Activated CD4-positive, CD25-positive, alpha-beta regulatory T cell treated with anti-CD3 and anti-CD28 coated beads, Interleukin-2, amount 50 U/mL, for 16 hours (primary cell): ENCODE measurements around the gene TMEM167A.

Experiments
- DNase-seq: peaks from one replicate; pipeline ENCODE4 v3.0.0-alpha.2; 2020; ENCODE audit warnings: low read depth, low spot score

Gene TMEM167A

GRCh38 chr5:83076742-83077661 is at the start of gene TMEM167A, which contains the start of gene XRCC4:
TSS of gene TMEM167A (minus strand) at chr5:83077394. CDS start at chr5:83077323, 71 bp downstream.
TSS of gene XRCC4 (plus strand) at chr5:83077547. CDS start at chr5:83104920, 27,373 bp downstream.
- peak; percentile 92 for DNase-seq

DNA sequence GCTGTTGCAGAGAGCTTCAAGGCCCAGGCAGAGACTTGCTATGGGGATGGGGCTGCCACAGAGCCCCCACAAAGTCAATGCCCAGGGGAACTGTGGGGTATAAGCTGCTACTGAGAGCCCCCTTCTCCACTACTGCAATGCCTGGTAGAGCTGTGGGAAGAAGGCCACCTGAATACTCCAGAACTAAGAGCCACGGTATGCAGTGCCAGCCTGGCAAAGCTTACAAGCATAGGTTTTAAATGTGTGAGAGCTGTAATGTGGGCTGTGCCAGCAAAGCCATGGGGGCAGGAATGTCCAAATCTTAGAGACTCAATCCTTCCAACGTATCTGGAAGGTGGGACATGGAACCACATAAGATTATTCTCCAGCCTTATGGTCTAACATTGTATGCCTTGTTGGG is 49.3 kb upstream of the TMEM167A start:
- DNase-seq, result no peak

DNA sequence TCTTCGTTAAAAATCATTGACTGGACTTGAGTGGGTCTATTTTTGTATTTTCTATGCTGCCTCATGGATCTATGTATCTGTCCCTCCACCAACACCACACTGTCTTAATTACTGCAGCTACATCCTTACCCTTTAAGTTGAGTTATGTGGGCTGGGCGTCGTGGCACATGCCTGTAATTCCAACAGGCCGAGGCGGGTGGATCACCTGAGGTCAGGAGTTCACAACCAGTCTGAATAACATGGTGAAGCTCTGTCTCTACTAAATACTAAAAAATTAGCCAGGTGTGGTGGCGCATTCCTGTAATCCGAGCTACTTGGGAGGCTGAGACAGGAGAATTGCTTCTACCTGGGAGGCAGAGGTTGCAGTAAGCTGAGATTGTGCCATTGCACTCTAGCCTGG is 48.4 kb upstream of the TMEM167A start:
- no peak for DNase-seq

- no peak for DNase-seq
These were observed 47.4 kb upstream of the TMEM167A start for GRCh38 chr5:83124593-83124992.

GRCh38 chr5:83118976-83119375 is 41.8 kb upstream of the TMEM167A start:
- no peak for DNase-seq

DNA sequence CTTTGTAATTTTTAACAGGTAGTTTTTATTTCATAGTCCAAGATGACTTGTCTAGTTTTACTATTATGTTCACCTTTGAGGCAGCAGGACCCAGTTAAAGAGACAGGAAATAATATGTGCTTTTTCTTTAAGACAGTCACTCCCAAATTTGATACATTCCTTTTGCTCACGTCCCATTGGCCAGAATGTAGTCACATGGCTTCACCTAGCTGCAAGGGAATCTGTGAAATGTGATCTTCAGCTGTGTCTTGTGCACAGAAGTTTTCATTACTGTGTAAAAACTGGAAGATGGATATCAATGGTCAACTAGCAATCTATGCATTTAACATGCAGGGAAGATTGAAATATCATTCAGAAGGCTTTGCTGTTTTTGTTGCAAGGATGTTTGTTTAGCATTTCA is 41.3 kb upstream of the TMEM167A start:
- no peak for DNase-seq

- DNase-seq, result no peak
These were observed 38.6 kb upstream of the TMEM167A start for GRCh38 chr5:83115816-83116215.

DNA sequence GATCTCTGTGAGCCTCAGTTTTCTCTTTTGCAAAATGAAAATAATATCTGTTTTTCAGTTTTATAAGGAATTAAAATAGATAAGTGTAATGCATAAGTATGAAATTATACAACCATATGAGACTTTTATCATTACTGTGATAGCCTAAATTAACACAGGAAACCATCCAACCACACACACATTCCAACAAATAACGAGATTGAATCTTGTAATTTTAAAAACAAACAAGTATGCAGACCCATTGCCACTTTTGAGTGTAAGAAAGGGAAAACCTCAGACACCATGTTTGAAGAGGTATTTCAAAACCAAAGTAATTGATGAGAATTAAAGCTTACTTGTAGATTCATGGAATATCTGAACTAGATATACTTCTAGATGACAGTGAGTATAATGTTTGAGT is 32.2 kb upstream of the TMEM167A start:
- DNase-seq, result no peak

DNA sequence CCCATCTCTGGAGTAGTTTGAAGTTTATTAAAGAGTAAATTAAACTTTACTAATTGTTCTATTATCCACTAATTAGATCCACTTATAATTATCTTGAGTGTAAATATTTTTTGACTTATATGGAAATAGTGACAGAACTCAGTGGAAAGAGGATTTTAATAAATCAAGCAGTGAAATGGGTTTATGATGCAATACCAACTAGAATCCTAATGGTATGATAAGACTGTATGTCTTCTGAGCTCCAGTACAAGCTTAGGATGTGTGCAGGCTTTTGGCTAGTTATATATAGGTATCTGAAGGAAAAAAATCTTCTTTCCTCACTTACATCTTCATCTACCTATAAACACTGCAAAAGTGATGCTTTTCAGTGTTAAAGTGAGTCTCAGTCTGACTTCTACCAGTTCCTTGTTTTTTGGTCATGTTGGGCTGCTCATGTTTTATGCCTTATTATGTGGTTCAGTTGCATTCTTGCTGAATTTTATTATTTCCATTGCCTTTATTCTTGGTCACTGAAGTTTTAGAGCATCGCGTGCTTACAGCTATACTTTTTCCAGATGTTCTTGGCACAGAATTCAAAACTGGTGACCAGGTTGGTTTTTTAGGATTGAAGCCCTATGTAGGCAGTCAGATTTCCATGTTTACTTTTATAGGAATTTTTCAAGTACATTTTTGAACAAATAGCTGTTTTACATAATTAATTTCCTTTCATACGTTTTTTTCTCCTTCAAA is 30.7 kb upstream of the TMEM167A start:
- no peak for DNase-seq

DNA sequence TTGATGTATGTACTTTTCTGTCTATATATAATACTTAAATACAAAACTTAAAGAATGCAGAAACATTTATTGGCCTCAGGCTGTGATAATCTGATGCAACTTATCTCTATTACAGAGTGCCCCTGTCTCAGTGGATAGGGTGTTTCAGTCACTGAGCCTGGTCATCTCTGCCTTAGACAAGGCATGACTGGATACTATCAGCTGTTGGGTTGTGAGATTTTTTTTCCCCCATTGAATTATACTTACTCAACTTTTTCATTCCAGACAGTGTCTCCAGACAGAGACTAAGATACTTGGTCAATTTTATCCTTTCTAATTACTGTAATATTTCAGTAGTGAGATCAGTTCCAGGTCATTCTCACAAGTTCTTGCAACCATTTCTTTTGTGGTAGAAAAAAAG is 26.8 kb upstream of the TMEM167A start:
- DNase-seq, result no peak

DNA sequence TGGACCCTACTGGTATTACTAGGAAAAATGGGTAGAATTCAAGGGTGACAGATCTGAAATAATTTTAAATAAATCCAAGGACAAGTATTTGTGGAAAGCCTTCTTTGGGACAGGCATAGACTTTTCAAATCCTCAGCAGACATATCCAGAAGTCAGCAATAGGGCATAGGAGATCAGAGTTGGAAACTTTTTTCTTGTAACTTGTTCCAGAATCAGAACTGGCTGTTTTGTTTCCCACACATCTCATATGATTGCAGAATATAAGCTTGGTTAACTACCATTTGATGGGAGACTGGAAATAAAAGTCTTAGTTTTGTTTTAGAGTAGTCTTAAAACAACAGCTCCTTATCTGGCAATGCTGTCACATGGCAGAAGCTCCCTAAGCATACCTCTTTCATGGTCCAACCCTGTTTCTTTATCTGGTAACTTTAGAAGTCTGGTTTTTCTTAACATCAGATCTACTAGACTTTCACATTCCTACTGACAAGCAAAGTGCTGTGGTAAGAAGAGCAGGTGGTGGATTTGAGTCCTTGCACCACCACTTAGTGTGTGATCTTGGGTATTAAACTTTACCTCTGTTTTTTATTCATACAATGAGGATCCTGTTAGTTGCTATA is 25.3 kb upstream of the TMEM167A start:
- DNase-seq, result no peak

GRCh38 chr5:83101514-83101913 is 24.3 kb upstream of the TMEM167A start:
- no peak for DNase-seq

- no peak for DNase-seq
These were observed 22.3 kb upstream of the TMEM167A start for GRCh38 chr5:83099445-83099844.

- no peak for DNase-seq
These were observed 21.8 kb upstream of the TMEM167A start for GRCh38 chr5:83099001-83099400.

- DNase-seq, result no peak
These were observed 20.6 kb upstream of the TMEM167A start for GRCh38 chr5:83097689-83098231.

DNA sequence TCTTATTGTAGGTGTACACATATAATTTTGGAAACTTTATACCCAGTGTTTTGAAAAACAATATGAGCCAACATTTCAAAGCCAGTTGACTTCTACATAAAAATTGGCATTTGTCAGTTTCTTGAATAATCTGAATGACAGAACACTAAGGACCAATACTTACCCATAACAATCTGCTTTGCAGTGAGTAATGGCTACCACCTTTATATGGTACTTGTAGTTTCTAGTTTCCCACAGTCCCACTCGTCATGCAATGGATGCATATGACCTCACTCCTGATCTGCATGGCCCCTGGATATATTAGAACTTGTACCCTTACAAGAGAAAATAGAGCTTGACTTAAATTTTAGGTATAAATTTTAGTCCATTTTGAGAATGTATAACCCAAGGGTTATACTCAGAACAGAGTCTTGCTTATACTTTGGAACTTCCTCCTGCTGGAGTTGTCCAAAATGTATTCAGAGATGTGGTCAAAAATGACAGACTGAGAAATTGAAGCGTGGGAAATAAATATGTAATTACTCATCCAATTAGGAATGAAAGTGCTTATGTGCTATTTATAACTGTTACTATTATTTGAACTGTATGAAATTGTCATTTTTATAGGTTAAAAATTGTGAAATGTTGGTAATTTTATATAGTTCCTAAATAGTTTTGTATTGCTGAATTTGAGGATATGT is 19.6 kb upstream of the TMEM167A start:
- no peak for DNase-seq

- no peak for DNase-seq
These were observed 18.9 kb upstream of the TMEM167A start for GRCh38 chr5:83095957-83096539.

DNA sequence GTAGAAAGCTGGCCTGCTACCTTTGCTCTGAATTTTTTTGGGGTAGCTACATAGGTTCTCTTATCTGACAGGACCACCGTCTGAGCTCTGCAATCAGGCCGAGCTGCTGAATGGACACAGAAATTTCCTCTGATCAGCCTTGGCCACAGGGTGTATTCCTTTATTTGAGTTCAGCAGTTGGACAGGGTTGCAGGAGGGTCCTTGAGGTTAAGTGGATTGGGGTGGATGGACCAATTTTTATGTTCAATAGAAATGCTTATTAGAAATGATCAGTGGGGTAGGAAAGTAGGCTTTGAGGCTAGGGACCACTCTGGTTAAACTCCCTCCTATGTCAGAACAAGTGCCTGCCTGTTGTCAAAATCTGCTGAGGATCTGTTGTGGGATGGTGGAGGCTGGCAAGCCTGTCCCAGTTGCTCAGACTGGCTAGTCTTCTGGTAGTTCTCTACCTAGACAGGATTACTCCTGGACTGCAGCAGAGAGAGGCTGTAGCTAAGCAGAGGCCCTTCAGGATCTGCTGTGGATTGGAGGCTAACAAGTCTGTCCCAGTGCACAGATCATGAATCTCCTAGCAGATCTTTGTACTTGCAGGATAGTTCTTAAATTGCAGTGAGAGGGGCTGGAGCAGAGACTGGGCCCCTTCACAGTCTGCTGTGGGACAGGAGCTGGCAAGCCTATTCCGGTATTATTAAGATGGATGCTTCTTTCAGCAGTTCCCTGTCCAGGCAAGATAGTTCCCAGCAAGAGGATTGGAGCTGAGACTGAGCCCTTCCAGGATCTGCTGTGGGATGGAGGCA is 18.2 kb upstream of the TMEM167A start:
- DNase-seq, result no peak

GRCh38 chr5:83093692-83094091 is 16.5 kb upstream of the TMEM167A start:
- DNase-seq, result no peak

DNA sequence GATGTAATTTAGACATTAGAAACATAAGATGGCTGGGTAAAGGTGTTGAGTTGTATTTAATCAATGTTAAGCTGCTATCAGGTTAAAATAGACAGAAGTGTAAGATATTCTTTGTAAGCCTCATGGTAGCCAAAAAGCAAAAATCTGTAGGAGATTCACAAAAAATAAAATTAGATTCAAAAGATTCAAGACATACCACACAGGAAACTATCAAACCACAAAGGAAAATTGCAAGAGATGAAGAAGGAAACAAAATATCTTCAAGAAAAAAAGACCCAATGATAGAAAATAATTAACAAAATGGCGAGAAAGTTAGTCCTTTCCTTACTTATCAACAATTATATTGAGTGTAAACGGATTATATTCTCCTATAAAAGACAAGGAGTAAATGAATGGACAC is 15.4 kb upstream of the TMEM167A start:
- DNase-seq, result no peak
